OCI-LY3 (cell line): Measurements from ENCODE around the gene MTMR11.

Experiments
- H2AFZ ChIP-seq: fragments of 200-600, 300-600 bp; shearing (Covaris generic); 2 replicates; pipeline ENCODE4 v1.6.0; 2014; ENCODE audit warnings: antibody characterized with exemption, low read depth, low read length
- H3K27ac ChIP-seq: fragments of 200-600, 300-600 bp; sonication (generic); 2 replicates; pipeline ENCODE4 v1.5.1; 2014; ENCODE audit warnings: mild to moderate bottlenecking, low read length, moderate library complexity, mixed read lengths
- H3K27me3 ChIP-seq: fragments of 200-600, 300-600 bp; sonication (generic); 2 replicates; pipeline ENCODE4 v1.6.1; 2014; ENCODE audit warnings: low read depth, low read length, mixed read lengths
- H3K36me3 ChIP-seq: fragments of 200-600, 300-600 bp; sonication (generic); replicated peaks from 2 replicates; pipeline ENCODE3; 2014; ENCODE audit warnings: low read depth, low read length, mixed read lengths
- H3K4me1 ChIP-seq: fragments of 300-600, 200-600 bp; sonication (generic); 2 replicates; pipeline ENCODE4 v1.6.1; 2014; ENCODE audit warnings: low read length, mixed read lengths
- H3K4me2 ChIP-seq: fragments of 200-600, 300-600 bp; sonication (generic); 2 replicates; pipeline ENCODE4 v1.6.1; 2014; ENCODE audit warnings: low read length, mixed read lengths
- H3K4me3 ChIP-seq: fragments of 300-600, 200-600 bp; sonication (generic); 2 replicates; pipeline ENCODE4 v1.5.1; 2014; ENCODE audit warnings: antibody characterized with exemption, mild to moderate bottlenecking, low read length, moderate library complexity
- H3K79me2 ChIP-seq: fragments of 300-600, 200-600 bp; shearing (Covaris generic); 2 replicates; pipeline ENCODE4 v1.6.1; 2014; ENCODE audit warnings: mild to moderate bottlenecking, low read length, mixed read lengths
- H3K9ac ChIP-seq: fragments of 300-600, 200-600 bp; shearing (Covaris generic); 2 replicates; pipeline ENCODE4 v1.6.0; 2014; ENCODE audit warnings: mild to moderate bottlenecking, low read length, moderate library complexity
- H3K9me3 ChIP-seq: fragments of 200-600, 300-600 bp; shearing (Covaris generic); 2 replicates; pipeline ENCODE4 v1.6.1; 2014; ENCODE audit warnings: low read length, mixed read lengths; ENCODE audit not compliant: insufficient read depth
- H4K20me1 ChIP-seq: fragments of 200-600, 300-600 bp; sonication (generic); 2 replicates; pipeline ENCODE4 v1.6.1; 2016; ENCODE audit warnings: low read length, mixed read lengths; ENCODE audit not compliant: insufficient read depth
- CTCF ChIP-seq: fragments of 200-600, 300-600 bp; sonication (generic); IDR thresholded peaks from 2 replicates; pipeline ENCODE4 v1.5.1; 2014; ENCODE audit warnings: antibody characterized with exemption, low read length, low read depth
- EZH2phosphoT487 ChIP-seq: fragments of 200-600 bp; shearing (Covaris generic); IDR thresholded peaks from 2 replicates; pipeline ENCODE4 v1.6.1; 2018; ENCODE audit warnings: antibody characterized with exemption, mixed run types, low read depth

MTMR11 gene

DNA sequence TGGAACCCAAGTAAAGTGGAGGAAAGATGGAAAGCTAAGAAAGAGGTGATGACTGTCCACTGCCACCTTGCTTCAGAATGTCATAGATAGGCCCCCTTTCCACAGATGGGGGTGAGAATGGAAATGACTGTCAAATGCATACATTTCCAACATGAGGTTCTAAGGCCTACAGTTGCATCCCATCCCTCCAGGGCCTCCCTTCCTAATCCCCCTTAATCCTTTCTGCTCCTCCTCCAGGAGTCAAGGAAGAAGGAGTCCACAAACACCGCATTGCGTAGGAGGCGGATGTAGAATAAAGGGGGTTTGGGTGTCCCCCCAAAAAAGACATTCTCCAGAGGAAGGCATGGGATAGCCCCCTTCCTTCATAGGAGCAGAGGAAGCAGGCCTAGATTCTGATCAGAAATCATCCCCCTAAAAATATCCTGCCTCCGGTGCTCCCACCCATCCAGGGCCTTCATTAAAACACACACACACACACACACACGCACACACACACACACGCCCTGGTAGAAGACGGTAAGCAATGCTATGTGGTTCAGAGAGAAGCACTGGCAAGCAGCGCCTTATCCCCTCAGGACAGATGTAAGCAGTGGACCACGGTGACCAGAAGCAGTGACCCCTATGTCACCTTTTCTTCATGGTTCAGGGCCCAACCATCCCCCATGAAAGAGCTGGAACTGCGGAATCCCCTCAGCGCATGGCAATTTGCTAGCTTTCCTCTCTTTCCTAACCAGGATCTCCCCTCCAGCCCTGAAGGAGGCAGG lies 21.1 kb downstream of the MTMR11 start:
- Histone ChIP-seq H3K4me2 (no peak overlapping the region), H2AFZ (no peak overlapping the region), H3K4me1 (peaks cover 21% of the 10 kb centered on the region), H3K9me3 (no peaks in the 10 kb centered on the region), H3K4me3 (no peak overlapping the region), H4K20me1 (no peaks in the 10 kb centered on the region), H3K27ac (no peak overlapping the region), H3K27me3 (no peaks in the 10 kb centered on the region), H3K36me3 (no peaks in the 10 kb centered on the region), H3K9ac (no peak overlapping the region), H3K79me2 (no peaks in the 10 kb centered on the region)
- TF ChIP-seq CTCF (no peak), EZH2phosphoT487 (no peak)

DNA sequence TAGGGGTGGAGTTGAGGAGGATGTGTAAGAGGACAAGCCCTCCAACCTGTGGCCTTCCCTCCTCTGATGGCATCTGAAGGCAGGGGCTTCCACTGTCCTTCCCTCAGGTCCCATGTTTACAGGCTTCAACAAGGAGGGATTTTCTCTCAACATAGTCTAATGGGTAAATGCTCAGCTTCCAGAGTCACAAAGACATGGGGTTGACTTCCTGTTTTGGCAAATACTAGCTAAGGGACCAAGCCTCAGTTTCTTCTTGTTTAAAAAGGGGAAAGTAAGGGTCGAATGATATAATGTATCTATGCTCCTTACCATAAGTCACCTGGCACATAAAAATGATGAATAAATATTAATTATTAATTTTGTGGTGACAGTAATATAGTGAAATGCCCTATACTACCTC lies 22.1 kb downstream of the MTMR11 start:
- no peak overlapping the region for H3K4me3 ChIP-seq
- H4K20me1 ChIP-seq: no peaks in the 10 kb centered on the region
- no peak overlapping the region for H3K9ac ChIP-seq
- no peaks in the 10 kb centered on the region for H3K27me3 ChIP-seq
- no peak overlapping the region for H3K4me2 ChIP-seq
- TF ChIP-seq CTCF (no peak), EZH2phosphoT487 (no peak)
- H2AFZ ChIP-seq: no peak overlapping the region
- peaks cover 21% of the 10 kb centered on the region for H3K4me1 ChIP-seq
- H3K36me3 ChIP-seq: no peaks in the 10 kb centered on the region
- H3K9me3 ChIP-seq: no peaks in the 10 kb centered on the region
- H3K27ac ChIP-seq: no peak overlapping the region
- no peaks in the 10 kb centered on the region for H3K79me2 ChIP-seq

DNA sequence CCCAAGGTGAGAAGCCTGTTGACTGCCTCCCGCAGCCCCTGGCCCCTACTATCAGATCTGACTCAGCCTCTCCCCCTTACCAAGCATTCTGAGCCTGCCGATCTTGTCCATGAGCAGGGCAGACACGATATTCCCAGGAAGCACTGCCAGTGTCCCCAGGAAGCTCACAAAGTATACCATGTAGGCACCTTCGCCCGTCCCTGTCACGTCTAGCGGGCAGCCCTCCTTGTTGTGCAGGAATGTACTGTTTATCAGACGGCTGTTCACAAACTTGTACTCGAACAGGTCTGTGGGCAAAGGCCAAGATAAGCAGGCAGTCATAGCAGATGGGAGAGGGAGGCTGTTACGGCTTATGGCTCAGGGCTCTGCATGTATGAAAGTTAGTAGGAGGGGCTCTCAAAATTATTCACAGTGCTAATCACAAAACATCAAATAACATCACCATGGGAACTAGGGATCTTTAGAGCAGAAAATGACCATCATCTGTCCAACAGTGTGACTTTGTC lies 30.1 kb downstream of the MTMR11 start:
- H3K4me3 ChIP-seq: no peak overlapping the region

More for the DNA sequence above, 30.1 kb downstream of the MTMR11 start:
- Histone ChIP-seq H3K9ac (no peak overlapping the region), H3K36me3 (no peaks in the 10 kb centered on the region), H3K27ac (no peak overlapping the region), H3K4me1 (peaks cover 14% of the 10 kb centered on the region), H3K9me3 (no peaks in the 10 kb centered on the region), H3K4me2 (no peak overlapping the region), H2AFZ (no peak overlapping the region), H3K79me2 (no peaks in the 10 kb centered on the region), H3K27me3 (no peaks in the 10 kb centered on the region), H4K20me1 (no peaks in the 10 kb centered on the region)
- no peak for TF ChIP-seq EZH2phosphoT487
- no peak for TF ChIP-seq CTCF
